Neuronal stem cell (in vitro differentiated cells): ENCODE results near the gene PHETA1.
A peak's percentile ranks its signal among the peaks of the same experiment; 100 is the strongest.
"Not testable (repeated sequence)": the region's sequence is repeated elsewhere in the genome, so short reads cannot be mapped to it uniquely, and the experiment has no call there.

Experiments
- DNase-seq: peaks from one replicate; pipeline ENCODE4 v3.0.0-alpha.2; 2013; ENCODE audit warnings: low spot score
- H2AFZ ChIP-seq: one replicate; pipeline ENCODE4 v1.6.1; 2013; ENCODE audit warnings: mild to moderate bottlenecking, low read length, inconsistent platforms
- H2AK5ac ChIP-seq: 2 replicates; pipeline ENCODE4 v1.6.1; 2013; ENCODE audit warnings: low read depth, mild to moderate bottlenecking, inconsistent platforms, low read length, moderate library complexity, mixed read lengths
- H2BK120ac ChIP-seq: 2 replicates; pipeline ENCODE4 v1.6.1; 2013; ENCODE audit warnings: low read depth, mild to moderate bottlenecking, inconsistent platforms, low read length, moderate library complexity, mixed read lengths
- H2BK12ac ChIP-seq: one replicate; pipeline ENCODE4 v1.6.1; 2013; ENCODE audit warnings: low read length, inconsistent platforms
- H2BK15ac ChIP-seq: 2 replicates; pipeline ENCODE4 v1.6.1; 2013; ENCODE audit warnings: mild to moderate bottlenecking, low read length, inconsistent platforms, mixed read lengths
- H2BK5ac ChIP-seq: one replicate; pipeline ENCODE4 v1.6.1; 2013; ENCODE audit warnings: inconsistent platforms, mild to moderate bottlenecking, low read length, moderate library complexity
- H3K14ac ChIP-seq: one replicate; pipeline ENCODE4 v1.6.1; 2013; ENCODE audit warnings: low read length, inconsistent platforms
- H3K18ac ChIP-seq: 2 replicates; pipeline ENCODE4 v1.6.1; 2013; ENCODE audit warnings: low read length, inconsistent platforms
- H3K23ac ChIP-seq: 2 replicates; pipeline ENCODE4 v1.6.1; 2013; ENCODE audit warnings: low read depth, mild to moderate bottlenecking, mixed read lengths, low read length, inconsistent platforms; ENCODE audit not compliant: poor library complexity
- H3K27ac ChIP-seq: replicated peaks from 3 replicates; pipeline ENCODE4 v1.5.1; 2013; ENCODE audit warnings: low read length, inconsistent platforms
- H3K27me3 ChIP-seq, 3 experiments: 2 replicates each; pipeline ENCODE4 v1.6.1; 2013; ENCODE audit warnings: low read length in 3 of 3, mild to moderate bottlenecking in 2 of 3, inconsistent platforms in 1 of 3, low read depth in 1 of 3, mixed read lengths in 1 of 3, moderate library complexity in 1 of 3; ENCODE audit not compliant: control insufficient read depth in 3 of 3, insufficient read depth in 3 of 3
- H3K36me3 ChIP-seq, 2 donors: replicated peaks in 1 of 2; 2 replicates each; pipeline ENCODE4 v1.6.1; 2013; ENCODE audit warnings: low read length in 2 of 2; ENCODE audit not compliant: control insufficient read depth in 2 of 2, insufficient read depth in 2 of 2
- H3K4ac ChIP-seq: 2 replicates; pipeline ENCODE4 v1.6.1; 2013; ENCODE audit warnings: inconsistent platforms, mild to moderate bottlenecking, low read length, moderate library complexity
- H3K4me1 ChIP-seq, 2 donors: 1 replicate in 1 of 2; 2 replicates in 1 of 2; pipeline ENCODE4 v1.6.1; 2013; ENCODE audit warnings: low read length in 2 of 2, low read depth in 1 of 2; ENCODE audit not compliant: control insufficient read depth in 2 of 2, insufficient read depth in 1 of 2
- H3K4me2 ChIP-seq: one replicate; pipeline ENCODE4 v1.6.1; 2013; ENCODE audit warnings: mild to moderate bottlenecking, low read length, inconsistent platforms; ENCODE audit not compliant: insufficient read depth, poor library complexity, severe bottlenecking
- H3K4me3 ChIP-seq, 2 donors: 2 replicates each; pipeline ENCODE4 v1.5.1; 2013; ENCODE audit warnings: low read length in 2 of 2, mild to moderate bottlenecking in 2 of 2, inconsistent platforms in 1 of 2, moderate library complexity in 1 of 2
- H3K79me1 ChIP-seq: one replicate; pipeline ENCODE4 v1.6.1; 2013; ENCODE audit warnings: low read depth, mild to moderate bottlenecking, inconsistent platforms, low read length, moderate library complexity
- H3K9ac ChIP-seq: one replicate; pipeline ENCODE4 v1.6.1; 2013; ENCODE audit warnings: mild to moderate bottlenecking, low read depth, low read length, inconsistent platforms; ENCODE audit not compliant: poor library complexity
- H3K9me3 ChIP-seq, 2 donors: replicated peaks in 1 of 2; 2 replicates each; pipeline versions ENCODE3 to v1.6.1; 2013; ENCODE audit warnings: low read length in 2 of 2, mild to moderate bottlenecking in 2 of 2, inconsistent platforms in 1 of 2, low read depth in 1 of 2, mixed read lengths in 1 of 2, moderate library complexity in 1 of 2; ENCODE audit not compliant: control insufficient read depth in 2 of 2, insufficient read depth in 1 of 2
- H4K8ac ChIP-seq: one replicate; pipeline ENCODE4 v1.6.1; 2013; ENCODE audit warnings: low read depth, mild to moderate bottlenecking, inconsistent platforms, low read length, moderate library complexity
- H4K91ac ChIP-seq: one replicate; pipeline ENCODE4 v1.6.1; 2013; ENCODE audit warnings: low read length, low read depth, mild to moderate bottlenecking, inconsistent platforms; ENCODE audit not compliant: poor library complexity
- WGBS, 2 donors: extraction: QIAGEN DNeasy Blood & Tissue Kit; methylation state at CpG; one replicate each; pipeline ENCODE4 v1.1.7; 2013; ENCODE audit warnings: missing lambda C conversion rate in 2 of 2, mixed read lengths in 1 of 2; ENCODE audit not compliant: insufficient read length in 2 of 2, insufficient replicate concordance in 1 of 2; ENCODE audit errors: extremely low coverage in 2 of 2; 5-methylcytosine and 5-hydroxymethylcytosine counted together

PHETA1 gene

DNA sequence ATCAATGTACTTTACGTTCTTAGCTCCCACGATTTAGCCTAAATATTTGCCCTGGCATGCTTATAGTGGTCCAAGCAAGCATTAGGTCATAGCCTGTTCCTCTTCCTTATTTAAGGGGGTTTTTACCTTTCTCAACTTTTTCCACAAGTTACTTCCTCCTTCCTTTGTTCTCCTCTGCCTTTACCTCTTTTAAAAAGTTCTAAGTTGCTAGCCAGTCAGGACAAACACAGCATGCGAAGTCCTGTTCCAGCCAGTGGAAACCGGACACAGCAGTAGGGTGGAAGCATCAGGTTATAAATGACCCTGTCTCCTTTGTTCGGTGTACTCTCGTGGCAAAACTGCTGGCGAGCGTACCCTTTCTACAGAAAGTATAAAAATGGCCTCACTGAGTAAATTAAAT, 28.2 kb downstream of the PHETA1 start:
- H3K36me3 ChIP-seq, DNase-seq, H3K9ac ChIP-seq, H3K4me3 ChIP-seq, H3K18ac ChIP-seq, H3K4ac ChIP-seq, H4K91ac ChIP-seq, H3K9me3 ChIP-seq, H3K27ac ChIP-seq, H2BK5ac ChIP-seq, H3K79me1 ChIP-seq, H3K27me3 ChIP-seq, H2BK120ac ChIP-seq, H3K4me2 ChIP-seq, H3K4me1 ChIP-seq, H2AK5ac ChIP-seq, H3K14ac ChIP-seq, H2BK12ac ChIP-seq, H3K23ac ChIP-seq, H4K8ac ChIP-seq, H2BK15ac ChIP-seq: not testable (repeated sequence)
- WGBS, 2 donors, result no CpG with 5 or more reads among the region's 8 CpGs
- H2AFZ ChIP-seq, result peak overlapping the region; percentile 55

GRCh38 chr12:111340231-111340630, 28.7 kb downstream of the PHETA1 start:
- H3K18ac ChIP-seq, result no peak overlapping the region
- no peak overlapping the region for H3K27ac ChIP-seq
- peaks cover 2% of the 10 kb centered on the region for H3K79me1 ChIP-seq
- no peak overlapping the region for H2AK5ac ChIP-seq
- WGBS, 2 donors, result no CpG with 5 or more reads among the region's 1 CpG
- no peak overlapping the region for H3K4me2 ChIP-seq
- no peaks in the 10 kb centered on the region for H3K4me1 ChIP-seq
- no peak overlapping the region for H2BK5ac ChIP-seq
- H2BK15ac ChIP-seq, result no peak overlapping the region
- H3K14ac ChIP-seq, result no peak overlapping the region
- no peaks in the 10 kb centered on the region for H3K27me3 ChIP-seq
- H3K4me3 ChIP-seq, result no peak overlapping the region
- DNase-seq, result no peak
- no peak overlapping the region for H2BK12ac ChIP-seq
- H4K91ac ChIP-seq, result no peak overlapping the region
- no peaks in the 10 kb centered on the region for H3K36me3 ChIP-seq
- H2BK120ac ChIP-seq, result no peak overlapping the region
- H3K4ac ChIP-seq, result no peak overlapping the region
- H4K8ac ChIP-seq, result no peak overlapping the region
- no peak overlapping the region for H3K9ac ChIP-seq
- no peak overlapping the region for H3K23ac ChIP-seq
- no peak overlapping the region for H2AFZ ChIP-seq
- no peaks in the 10 kb centered on the region for H3K9me3 ChIP-seq

- DNase-seq, result no peak
- no peak overlapping the region for H4K91ac ChIP-seq
- H3K9ac ChIP-seq, result no peak overlapping the region
- WGBS, 2 donors, result no CpG with 5 or more reads among the region's 7 CpGs
- H2BK120ac ChIP-seq, result no peak overlapping the region
- no peak overlapping the region for H2BK5ac ChIP-seq
- H2AK5ac ChIP-seq, result no peak overlapping the region
- H2BK12ac ChIP-seq, result no peak overlapping the region
- no peak overlapping the region for H3K27ac ChIP-seq
- no peak overlapping the region for H3K14ac ChIP-seq
- no peaks in the 10 kb centered on the region for H3K36me3 ChIP-seq
- no peak overlapping the region for H3K18ac ChIP-seq
- H3K4me3 ChIP-seq, result no peak overlapping the region
- H3K4ac ChIP-seq, result no peak overlapping the region
- H3K27me3 ChIP-seq, result no peaks in the 10 kb centered on the region
- H4K8ac ChIP-seq, result no peak overlapping the region
- no peak overlapping the region for H3K4me2 ChIP-seq
- H3K9me3 ChIP-seq, result no peaks in the 10 kb centered on the region
- H2AFZ ChIP-seq, result no peak overlapping the region
- H3K79me1 ChIP-seq, result peaks cover 2% of the 10 kb centered on the region
- H3K4me1 ChIP-seq, result no peaks in the 10 kb centered on the region
- H2BK15ac ChIP-seq, result no peak overlapping the region
- no peak overlapping the region for H3K23ac ChIP-seq
Measured at GRCh38 chr12:111339321-111339938, 29.5 kb downstream of the PHETA1 start.

GRCh38 chr12:111338096-111338495, 30.8 kb downstream of the PHETA1 start:
- Histone ChIP-seq H4K8ac (no peak overlapping the region), H3K9me3 (no peaks in the 10 kb centered on the region), H3K4me2 (no peak overlapping the region), H3K27ac (no peak overlapping the region), H3K4ac (no peak overlapping the region), H4K91ac (no peak overlapping the region), H3K18ac (no peak overlapping the region), H2BK5ac (peak overlapping the region; percentile 71), H3K4me1 (no peaks in the 10 kb centered on the region), H3K14ac (peak overlapping the region; percentile 8), H2BK120ac (no peak overlapping the region), H3K36me3 (no peaks in the 10 kb centered on the region), H2BK15ac (no peak overlapping the region), H3K4me3 (no peak overlapping the region), H3K9ac (no peak overlapping the region), H2AK5ac (no peak overlapping the region), H2BK12ac (no peak overlapping the region), H3K23ac (no peak overlapping the region), H3K79me1 (peaks cover 2% of the 10 kb centered on the region), H2AFZ (no peak overlapping the region), H3K27me3 (no peaks in the 10 kb centered on the region)
- no CpG with 5 or more reads among the region's 12 CpGs for WGBS, 2 donors
- DNase-seq, result no peak
